ENCODE results near the gene SRD5A3. TPM values are rescaled to one million over a fixed set of nuclear protein-coding genes. Genes with fewer than 3 reads are reported as not detected.

Gene SRD5A3
- total RNA-seq, 1 experiment from 2014 or later, result 24.0 TPM

GRCh38 chr4:55367084-55367722 lies 21.2 kb downstream of the SRD5A3 start:
- Mint-ChIP-seq H3K4me3 (no peak overlapping the region), H3K27me3 (ENCODE audit: low read depth) (no peaks in the 10 kb centered on the region), H3K4me1 (peaks cover 35% of the 10 kb centered on the region), H3K27ac (peak overlapping the region; percentile 47; the same call in 1 of the 2 replicates), H3K36me3 (peaks cover 25% of the 10 kb centered on the region), H3K9me3 (no peaks in the 10 kb centered on the region)
- ATAC-seq, result no peak
- POLR2A ChIA-PET, result no interaction called here
- TF ChIP-seq ZNF219 (CRISPR knock-in tag; IDR thresholded peaks at IDR 0.05; ENCODE audit: borderline replicate concordance) (no peak), SMAD3 (CRISPR knock-in tag; IDR thresholded peaks at IDR 0.05; ENCODE audit: borderline replicate concordance) (no peak), CTCF (IDR thresholded peaks at IDR 0.05) (no peak)
- TF ChIP-seq, protein P1, sequence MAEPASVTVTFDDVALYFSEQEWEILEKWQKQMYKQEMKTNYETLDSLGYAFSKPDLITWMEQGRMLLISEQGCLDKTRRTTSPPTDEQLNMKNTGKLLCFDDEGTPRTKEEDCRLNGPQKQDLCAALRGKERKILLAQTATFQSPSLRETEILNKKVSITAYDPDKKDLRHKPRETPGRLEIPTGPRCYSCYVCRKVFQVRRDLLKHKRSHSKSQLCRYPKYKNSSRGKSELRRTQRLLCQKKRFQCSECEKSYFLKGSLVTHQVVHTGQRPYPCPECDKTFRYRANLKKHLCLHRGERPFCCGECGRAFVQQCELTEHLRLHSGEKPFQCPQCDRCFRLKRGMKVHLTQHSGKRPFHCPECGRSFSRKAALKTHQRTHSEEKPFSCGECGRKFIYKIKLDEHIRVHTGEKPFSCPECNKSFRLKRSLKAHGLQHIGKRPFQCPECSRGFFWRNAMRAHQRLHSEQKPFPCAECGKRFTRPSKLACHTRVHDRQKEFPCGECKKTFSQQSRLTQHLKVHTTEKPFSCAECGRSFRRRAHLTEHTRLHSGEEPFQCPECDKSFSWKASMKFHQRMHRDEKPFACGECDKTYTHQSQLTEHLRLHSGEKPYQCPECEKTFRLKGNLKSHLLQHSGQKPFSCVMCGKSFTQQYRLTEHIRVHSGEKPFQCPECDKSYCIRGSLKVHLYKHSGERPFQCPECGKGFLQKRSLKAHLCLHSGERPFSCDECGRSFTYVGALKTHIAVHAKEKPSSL (CRISPR knock-in tag; conservative IDR thresholded peaks at IDR 0.05), result no peak
- no peak for DNase-seq (ENCODE audit: low spot score)
- CTCF ChIA-PET, result interaction anchor here (1.3 kb wide), 1 partner anchor 21 kb away, joined by 4 read pairs; the partner anchor contains the start of gene SRD5A3

- no peak for ATAC-seq
- Mint-ChIP-seq H3K9me3 (no peaks in the 10 kb centered on the region), H3K27ac (no peak overlapping the region; the same call in 1 of the 2 replicates), H3K27me3 (ENCODE audit: low read depth) (no peaks in the 10 kb centered on the region), H3K36me3 (peaks cover 19% of the 10 kb centered on the region), H3K4me3 (no peak overlapping the region), H3K4me1 (peaks cover 23% of the 10 kb centered on the region)
- DNase-seq (ENCODE audit: low spot score), result no peak
- CTCF ChIA-PET, result no interaction called here
- POLR2A ChIA-PET, result no interaction called here
- TF ChIP-seq GRHL2 (CRISPR knock-in tag; IDR thresholded peaks at IDR 0.05; ENCODE audit: insufficient replicate concordance, severe bottlenecking) (no peak), ZNF138 (CRISPR knock-in tag; conservative IDR thresholded peaks at IDR 0.05) (no peak), FOXP4 (CRISPR knock-in tag; IDR thresholded peaks at IDR 0.05) (no peak), NR3C1 (CRISPR knock-in tag; conservative IDR thresholded peaks at IDR 0.05; ENCODE audit: low read depth) (no peak), HMGA2 (CRISPR knock-in tag; IDR thresholded peaks at IDR 0.05) (no peak), ZNF396 (CRISPR knock-in tag; IDR thresholded peaks at IDR 0.05; ENCODE audit: borderline replicate concordance) (no peak), PRRX2 (CRISPR knock-in tag; IDR thresholded peaks at IDR 0.05) (no peak), ERG (CRISPR knock-in tag; IDR thresholded peaks at IDR 0.05) (no peak), CREM (CRISPR knock-in tag; IDR thresholded peaks at IDR 0.05) (no peak), JUN (CRISPR knock-in tag; IDR thresholded peaks at IDR 0.05) (no peak)
- TF ChIP-seq, protein P2, sequence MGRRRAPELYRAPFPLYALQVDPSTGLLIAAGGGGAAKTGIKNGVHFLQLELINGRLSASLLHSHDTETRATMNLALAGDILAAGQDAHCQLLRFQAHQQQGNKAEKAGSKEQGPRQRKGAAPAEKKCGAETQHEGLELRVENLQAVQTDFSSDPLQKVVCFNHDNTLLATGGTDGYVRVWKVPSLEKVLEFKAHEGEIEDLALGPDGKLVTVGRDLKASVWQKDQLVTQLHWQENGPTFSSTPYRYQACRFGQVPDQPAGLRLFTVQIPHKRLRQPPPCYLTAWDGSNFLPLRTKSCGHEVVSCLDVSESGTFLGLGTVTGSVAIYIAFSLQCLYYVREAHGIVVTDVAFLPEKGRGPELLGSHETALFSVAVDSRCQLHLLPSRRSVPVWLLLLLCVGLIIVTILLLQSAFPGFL (CRISPR knock-in tag; IDR thresholded peaks at IDR 0.05; ENCODE audit: borderline replicate concordance), result no peak
- TF ChIP-seq, protein P1 (CRISPR knock-in tag; conservative IDR thresholded peaks at IDR 0.05), result no peak
- TF ChIP-seq, protein P3, sequence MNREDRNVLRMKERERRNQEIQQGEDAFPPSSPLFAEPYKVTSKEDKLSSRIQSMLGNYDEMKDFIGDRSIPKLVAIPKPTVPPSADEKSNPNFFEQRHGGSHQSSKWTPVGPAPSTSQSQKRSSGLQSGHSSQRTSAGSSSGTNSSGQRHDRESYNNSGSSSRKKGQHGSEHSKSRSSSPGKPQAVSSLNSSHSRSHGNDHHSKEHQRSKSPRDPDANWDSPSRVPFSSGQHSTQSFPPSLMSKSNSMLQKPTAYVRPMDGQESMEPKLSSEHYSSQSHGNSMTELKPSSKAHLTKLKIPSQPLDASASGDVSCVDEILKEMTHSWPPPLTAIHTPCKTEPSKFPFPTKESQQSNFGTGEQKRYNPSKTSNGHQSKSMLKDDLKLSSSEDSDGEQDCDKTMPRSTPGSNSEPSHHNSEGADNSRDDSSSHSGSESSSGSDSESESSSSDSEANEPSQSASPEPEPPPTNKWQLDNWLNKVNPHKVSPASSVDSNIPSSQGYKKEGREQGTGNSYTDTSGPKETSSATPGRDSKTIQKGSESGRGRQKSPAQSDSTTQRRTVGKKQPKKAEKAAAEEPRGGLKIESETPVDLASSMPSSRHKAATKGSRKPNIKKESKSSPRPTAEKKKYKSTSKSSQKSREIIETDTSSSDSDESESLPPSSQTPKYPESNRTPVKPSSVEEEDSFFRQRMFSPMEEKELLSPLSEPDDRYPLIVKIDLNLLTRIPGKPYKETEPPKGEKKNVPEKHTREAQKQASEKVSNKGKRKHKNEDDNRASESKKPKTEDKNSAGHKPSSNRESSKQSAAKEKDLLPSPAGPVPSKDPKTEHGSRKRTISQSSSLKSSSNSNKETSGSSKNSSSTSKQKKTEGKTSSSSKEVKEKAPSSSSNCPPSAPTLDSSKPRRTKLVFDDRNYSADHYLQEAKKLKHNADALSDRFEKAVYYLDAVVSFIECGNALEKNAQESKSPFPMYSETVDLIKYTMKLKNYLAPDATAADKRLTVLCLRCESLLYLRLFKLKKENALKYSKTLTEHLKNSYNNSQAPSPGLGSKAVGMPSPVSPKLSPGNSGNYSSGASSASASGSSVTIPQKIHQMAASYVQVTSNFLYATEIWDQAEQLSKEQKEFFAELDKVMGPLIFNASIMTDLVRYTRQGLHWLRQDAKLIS (CRISPR knock-in tag; IDR thresholded peaks at IDR 0.05; ENCODE audit: borderline replicate concordance), result no peak
- TF ChIP-seq, protein P4, sequence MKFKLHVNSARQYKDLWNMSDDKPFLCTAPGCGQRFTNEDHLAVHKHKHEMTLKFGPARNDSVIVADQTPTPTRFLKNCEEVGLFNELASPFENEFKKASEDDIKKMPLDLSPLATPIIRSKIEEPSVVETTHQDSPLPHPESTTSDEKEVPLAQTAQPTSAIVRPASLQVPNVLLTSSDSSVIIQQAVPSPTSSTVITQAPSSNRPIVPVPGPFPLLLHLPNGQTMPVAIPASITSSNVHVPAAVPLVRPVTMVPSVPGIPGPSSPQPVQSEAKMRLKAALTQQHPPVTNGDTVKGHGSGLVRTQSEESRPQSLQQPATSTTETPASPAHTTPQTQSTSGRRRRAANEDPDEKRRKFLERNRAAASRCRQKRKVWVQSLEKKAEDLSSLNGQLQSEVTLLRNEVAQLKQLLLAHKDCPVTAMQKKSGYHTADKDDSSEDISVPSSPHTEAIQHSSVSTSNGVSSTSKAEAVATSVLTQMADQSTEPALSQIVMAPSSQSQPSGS (CRISPR knock-in tag; IDR thresholded peaks at IDR 0.05; ENCODE audit: borderline replicate concordance, low read depth), result no peak
Observed at GRCh38 chr4:55369968-55370367, 23.9 kb downstream of the SRD5A3 start.

Measured in WTC11 (cell line).